GM12873 (cell line): Measurements from ENCODE around the gene HAUS3.

Experiments
- CTCF ChIP-seq: IDR thresholded peaks from 2 replicates; pipeline ENCODE4 v1.5.1; 2012; ENCODE audit warnings: low read depth, mild to moderate bottlenecking, moderate library complexity, low read length, control low read depth; ENCODE audit not compliant: insufficient read depth; ENCODE audit errors: missing control alignments

Gene HAUS3

GRCh38 chr4:2268357-2269205 lies 26.7 kb upstream of the HAUS3 start:
- no peak for TF ChIP-seq CTCF

DNA sequence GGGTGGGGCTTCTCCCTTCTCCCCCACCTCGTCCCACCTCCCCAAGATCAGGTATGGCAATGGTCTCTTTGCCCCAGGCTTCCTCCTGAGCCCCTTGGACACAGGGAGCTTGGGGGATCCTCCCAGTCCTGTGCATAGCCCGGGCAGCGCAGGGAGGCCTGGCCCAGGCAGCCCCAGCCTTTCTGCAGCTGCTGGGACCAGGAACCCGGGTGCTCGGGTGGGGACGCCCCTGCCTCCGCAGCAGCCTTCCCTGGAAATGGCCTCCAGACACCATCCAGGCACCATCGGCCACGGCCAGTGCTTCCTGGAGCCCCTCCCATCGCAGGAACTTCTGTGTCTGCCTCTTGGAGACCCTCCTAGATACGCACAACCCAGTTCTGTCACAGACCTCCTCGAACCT lies 25.9 kb upstream of the HAUS3 start:
- no peak for TF ChIP-seq CTCF

DNA sequence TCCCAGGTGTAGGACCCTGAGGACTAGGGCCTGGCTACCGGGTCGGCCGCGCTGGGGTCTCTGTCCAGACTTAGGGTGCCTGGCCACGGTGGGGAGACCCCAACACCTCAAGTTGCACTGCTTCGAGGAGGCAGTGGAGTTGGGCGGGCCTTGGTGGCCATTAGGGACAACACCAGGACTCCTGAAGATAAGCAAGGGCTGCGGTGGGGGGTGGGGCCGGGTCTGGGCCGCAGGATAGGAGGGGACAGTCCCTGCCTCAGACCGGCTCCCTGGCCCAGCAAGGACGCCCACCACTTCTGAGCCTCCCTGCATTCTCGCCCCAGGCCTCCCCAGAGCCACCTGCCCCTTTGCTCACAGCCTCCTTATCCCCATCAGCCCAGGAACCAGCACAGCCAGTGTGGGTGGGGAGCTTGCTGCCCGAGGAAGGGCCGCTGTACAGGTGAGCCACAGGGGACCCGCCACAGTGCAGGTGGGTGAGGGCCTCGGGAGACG lies 25.4 kb upstream of the HAUS3 start:
- no peak for TF ChIP-seq CTCF

- no peak for TF ChIP-seq CTCF
Measured at GRCh38 chr4:2266821-2267220, 24.9 kb upstream of the HAUS3 start.

DNA sequence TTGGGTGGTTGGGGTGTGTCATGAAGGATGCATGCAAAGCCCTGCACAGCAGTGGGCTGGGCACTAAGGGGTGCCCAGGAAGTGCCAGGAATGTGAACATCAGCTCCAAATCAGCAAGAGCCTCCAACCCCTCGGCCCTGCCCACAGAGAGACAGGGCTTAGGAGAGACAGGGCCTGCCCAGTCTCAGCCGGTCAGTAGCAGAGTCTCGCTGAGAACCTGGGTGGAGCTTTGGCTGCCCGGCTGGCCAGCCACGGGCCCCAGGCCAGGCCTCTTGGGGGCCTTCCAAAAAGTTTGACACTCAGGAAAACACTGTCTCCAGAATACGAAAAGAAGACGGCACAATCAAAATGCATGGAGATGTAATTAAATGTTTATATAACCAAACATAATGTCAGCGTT lies 24.3 kb upstream of the HAUS3 start:
- TF ChIP-seq CTCF: no peak

DNA sequence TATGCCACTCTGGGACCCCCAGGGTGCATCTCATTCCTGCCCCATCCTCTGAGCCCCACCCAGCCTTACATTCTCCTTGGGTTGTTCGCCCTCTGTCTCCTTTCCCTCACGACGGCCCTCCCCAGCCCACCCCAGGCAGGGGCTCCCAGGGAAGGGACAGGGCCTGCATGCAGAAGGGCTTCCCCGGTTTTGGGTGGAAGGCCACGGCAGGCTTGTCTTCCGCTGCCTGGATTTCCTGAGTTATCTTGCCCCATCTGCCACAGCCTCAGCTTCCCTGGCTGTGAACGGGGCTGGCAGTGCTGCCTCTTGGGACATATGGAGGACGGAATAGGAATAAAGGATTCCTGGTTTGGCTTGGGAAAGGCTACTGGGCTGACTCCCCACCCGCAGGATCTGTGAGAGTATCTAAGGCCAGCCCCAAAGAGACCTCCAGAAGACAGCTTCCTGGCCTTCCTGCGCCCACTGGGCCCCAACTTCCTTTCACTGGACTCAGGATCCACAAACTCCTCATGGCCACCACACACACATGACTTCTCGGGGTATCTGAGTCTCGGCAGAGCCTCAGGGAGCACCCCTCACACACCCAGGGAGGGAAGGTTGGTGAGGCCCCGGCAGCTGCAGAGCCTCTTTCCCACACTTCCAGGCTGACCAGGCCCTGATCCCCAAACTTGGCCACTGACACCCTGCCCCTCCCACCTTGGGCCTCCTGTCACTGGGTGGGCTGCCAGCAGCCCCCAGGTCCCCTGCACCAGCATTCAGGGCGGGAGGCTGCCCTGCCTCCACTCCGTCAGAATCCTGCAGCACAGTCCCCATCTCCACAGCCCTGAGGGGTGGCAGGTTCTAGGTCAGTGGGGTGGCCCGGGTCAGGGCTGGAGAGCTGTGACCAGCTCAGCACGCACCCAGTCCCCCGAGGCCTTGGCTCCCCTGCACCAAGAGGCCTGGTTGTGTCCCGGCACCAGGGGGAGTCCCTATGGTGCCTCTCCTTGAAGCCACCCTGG lies 23.5 kb upstream of the HAUS3 start:
- no peak for TF ChIP-seq CTCF
